HL-60/S4 treated with phorbol 12-myristate 13-acetate at 8.2 ng/mL for 4 days and 3 days (cell line): ENCODE data around the gene CES2.

Experiments
- in situ Hi-C: fragments of 300-500 bp; cut with MboI; formaldehyde crosslinking; loops from 2 replicates; pipeline ENCODE4 v1.15.0; 2022; ENCODE audit warnings: low sequenced_read_pairs

CES2 gene

DNA sequence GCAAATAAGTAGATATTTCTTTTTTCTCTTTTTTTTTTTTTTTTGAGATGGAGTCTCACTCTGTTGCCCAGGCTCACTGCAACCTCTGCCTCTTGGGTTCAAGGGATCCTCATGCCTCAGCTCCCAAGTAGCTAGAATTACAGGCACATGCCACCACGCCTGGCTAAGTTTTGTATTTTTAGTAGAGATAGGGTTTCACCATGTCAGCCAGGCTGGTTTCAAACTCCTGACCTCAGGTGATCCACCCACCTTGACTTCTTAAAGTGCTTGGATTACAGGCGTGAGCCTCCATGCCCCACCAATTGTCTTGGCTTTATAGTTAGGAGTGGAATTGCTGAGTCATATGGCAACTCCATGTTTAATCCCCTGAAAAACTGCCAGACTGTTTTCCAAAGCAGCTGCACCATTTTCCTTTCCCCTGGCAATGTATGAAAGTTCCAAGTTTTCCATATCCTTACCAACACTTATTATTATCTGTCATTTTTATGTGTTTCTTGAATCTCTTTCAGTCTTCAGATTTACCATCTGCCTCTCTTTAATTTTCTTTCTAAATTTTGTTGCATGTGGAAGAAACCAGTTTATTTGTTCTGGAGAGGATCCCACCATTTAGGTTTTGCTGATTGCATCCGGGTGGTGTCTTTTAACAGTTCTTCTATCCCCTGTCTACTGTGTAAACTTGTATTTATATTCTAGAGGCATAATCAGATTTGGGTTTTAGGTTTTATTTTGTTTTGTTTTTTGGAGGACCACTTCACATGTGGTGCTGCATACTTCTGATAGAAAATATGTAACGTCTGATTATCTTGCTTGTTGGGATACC is 15.9 kb downstream of the CES2 start:
- in situ Hi-C loops: loop anchor here (25.0 kb wide), 1 partner anchor 486 kb away; the partner anchor contains the start of gene HSD11B2

DNA sequence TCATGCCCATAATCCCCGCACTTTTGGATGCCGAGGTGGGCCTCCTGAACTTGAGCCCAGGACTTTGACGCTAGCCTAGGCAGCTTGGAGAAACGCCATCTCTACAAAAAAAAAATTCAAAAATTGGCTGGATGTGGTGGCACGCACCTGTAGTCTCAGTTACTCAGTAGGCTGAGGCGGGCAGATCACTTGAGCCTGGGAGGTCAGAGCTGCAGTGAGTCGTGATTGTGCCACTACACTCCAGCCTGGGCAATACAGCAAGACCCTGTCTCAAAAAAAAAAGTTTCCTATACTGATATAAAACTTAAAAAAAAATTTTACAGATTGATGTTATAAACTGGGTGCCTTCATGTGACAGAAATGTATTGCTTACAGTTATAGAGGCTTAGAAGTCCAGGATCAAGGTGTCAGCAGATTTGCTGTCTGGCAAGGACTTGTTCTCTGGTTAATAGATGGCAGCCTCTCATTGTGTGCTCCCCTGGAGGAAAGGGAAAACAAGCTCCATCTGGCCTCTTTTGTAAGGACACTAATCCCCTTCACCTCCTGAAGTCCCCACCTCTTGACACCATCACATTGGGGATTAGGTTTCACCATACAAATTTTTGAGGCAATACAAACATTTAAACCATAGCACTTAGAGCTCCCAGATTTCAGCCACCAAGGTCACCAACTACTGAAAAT is 17.3 kb downstream of the CES2 start:
- in situ Hi-C loops: loop anchor here (25.0 kb wide), 1 partner anchor 485 kb away; the partner anchor contains the start of gene HSD11B2

DNA sequence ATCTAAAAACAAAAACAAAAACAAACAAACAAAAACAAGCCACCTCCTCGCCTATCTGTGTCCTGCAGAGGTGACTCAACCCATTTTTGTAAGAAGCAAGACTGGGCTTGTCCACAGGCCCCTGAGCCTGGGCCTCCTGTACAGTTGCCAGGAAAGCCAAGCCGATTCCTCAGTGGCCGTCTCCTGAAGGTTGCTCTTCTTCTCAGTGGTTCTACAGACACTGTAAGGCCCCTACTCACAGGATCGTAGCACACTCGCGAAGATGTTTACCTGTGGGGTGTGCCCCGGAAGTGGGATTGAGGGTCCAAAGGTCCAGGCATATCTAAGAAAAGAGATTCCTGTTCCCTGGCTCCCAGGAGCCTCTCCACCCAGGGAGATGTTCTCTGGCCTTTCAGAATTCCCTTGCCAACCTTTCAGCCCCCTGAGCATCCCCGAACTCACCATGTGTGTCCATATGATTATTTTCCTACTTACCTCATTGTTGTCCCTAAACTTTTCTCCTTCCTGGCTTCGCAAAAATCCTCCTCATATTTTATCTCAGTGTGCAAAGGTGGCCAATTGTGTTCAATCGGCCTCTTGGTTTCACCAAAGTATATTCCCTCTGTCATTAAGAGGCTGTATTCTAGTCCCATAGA is 18.3 kb downstream of the CES2 start:
- in situ Hi-C loops: loop anchor here (25.0 kb wide), 1 partner anchor 484 kb away; the partner anchor contains the start of gene HSD11B2

DNA sequence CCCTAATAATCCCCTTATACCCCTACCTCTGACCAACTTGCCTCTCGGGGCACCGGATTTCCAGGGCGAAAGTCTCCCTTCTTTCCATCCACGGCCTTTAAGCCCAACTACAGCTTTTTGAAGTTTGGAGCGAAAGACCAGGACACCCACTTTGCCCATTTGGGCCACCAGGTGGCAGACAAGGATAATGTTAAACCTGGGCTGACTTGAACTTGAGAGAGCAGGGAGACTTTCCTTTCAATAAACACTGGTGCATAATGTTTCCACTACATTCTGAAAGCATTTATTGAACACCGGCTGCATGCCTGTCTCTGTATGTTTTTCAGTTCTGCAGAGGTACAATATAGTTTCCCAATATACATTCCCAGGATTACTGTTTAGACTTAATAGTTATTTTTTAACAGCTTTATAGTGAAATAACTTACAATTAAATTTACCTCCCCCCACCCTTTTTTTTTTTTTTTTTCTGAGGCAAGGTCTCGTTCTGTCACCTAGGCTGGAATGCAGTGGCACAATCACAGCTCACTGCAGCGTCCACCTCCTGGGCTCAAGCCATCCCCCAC is 18.9 kb downstream of the CES2 start:
- in situ Hi-C loops: loop anchor here (25.0 kb wide), 1 partner anchor 483 kb away; the partner anchor contains the start of gene HSD11B2

DNA sequence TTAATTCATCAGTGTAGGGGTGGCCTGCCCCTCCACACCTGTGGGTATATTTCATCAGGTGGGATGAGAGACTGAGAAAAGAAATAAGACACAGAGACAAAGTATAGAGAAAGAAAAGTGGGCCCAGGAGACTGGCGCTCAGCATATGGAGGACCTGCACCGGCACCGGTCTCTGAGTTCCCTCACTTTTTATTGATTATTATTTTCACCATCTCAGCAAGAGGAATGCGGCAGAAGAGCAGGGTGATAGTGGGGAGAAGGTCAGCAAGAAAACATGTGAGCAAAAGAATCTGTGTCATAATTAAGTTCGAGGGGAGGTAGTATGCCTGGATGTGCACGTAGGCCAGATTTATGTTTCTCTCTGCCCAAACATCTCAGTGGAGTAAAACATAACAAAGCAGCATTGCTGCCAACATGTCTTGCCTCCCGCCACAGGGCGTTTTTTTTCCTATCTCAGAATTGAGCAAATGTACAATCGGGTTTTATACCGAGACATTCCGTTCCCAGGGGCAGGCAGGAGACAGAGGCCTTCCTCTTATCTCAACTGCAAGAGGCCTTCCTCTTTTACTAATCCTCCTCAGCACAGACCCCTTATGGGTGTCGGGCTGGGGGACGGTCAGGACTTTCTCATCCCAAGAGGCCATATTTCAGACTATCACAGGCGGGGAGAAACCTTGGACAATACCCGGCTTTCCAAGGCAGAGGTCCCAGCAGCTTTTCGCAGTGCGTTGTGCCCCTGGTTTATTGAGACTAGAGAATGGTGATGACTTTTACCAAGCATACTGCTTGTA is 20.2 kb downstream of the CES2 start:
- in situ Hi-C loops: loop anchor here (25.0 kb wide), 1 partner anchor 482 kb away; the partner anchor contains the start of gene HSD11B2

DNA sequence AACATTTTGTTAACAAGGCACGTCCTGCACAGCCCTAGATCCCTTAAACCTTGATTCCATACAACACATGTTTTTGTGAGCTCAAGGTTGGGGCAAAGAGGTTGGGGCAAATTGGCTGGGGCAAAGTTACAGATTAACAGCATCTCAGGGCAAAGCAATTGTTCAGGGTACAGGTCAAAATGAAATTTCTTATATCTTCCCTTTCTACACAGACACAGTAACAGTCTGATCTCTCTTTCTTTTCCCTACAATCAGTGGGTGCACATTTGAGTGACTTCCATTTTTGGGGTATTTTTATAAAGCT is 20.8 kb downstream of the CES2 start:
- in situ Hi-C loops: loop anchor here (25.0 kb wide), 1 partner anchor 481 kb away; the partner anchor contains the start of gene HSD11B2

DNA sequence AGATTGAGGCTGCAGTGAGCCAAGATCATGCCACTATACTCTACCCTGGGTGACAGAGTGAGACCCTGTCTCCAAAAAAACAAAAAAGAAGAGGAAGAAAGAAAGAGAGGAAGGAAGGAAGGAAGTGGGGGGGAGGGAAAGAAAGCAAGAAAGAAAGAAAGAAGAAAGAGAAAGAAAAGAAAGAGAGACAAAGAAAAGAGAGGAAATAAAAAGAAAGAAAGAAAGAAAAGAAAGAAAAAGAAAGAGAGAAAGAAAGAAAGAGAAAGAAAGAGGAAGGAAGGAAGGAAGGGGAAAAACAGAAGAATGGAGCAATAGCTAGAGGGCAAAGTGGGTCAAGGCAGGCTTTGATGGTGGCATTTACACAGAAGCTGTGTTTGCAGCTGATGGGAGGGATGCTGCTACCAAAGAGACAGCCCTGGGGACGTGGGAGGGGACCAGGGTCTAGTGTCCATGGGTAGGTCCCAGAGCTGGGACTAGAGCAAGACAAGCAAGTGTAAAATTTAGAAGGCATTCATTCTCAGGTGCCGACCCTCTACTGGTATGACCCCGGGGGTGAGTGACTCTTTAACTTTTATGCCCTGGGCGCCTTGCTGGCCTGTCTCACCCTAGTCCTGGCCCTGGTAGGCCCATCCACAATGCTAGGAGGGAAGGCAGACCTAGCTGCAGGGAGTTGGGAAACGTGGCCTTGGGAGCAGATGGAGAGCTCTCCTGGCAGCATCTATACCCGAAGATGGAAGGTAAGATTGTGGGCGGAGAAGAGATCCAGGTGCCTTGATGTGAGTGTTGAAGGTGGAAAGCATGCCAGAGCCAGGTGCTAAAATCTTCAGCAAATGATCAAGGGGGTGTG is 23.8 kb downstream of the CES2 start:
- in situ Hi-C loops: loop anchor here (25.0 kb wide), 1 partner anchor 478 kb away; the partner anchor contains the start of gene HSD11B2

DNA sequence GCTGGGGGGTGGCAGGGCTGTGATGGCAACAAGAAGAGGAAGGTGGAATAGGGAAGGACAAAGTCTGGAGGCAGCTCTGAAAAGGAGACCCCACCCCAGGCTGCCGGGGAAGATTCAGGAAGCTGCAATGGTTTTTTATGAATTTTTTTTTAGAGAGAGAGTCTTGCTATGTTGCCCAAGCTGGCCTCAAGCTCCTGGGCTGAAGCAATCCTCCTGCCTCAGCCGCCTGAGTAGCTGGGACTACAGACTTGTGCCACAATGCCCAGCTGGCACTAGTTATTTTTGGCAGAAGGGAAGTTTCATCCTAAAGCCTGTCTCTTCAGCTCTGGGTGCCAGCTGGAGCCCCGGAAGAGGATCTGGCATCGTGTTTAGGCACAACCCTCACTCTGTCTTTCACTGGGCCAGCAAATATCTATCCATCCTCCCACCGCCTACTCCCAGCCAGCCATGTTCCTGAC is 24.4 kb downstream of the CES2 start:
- in situ Hi-C loops: loop anchor here (25.0 kb wide), 1 partner anchor 478 kb away; the partner anchor contains the start of gene HSD11B2

DNA sequence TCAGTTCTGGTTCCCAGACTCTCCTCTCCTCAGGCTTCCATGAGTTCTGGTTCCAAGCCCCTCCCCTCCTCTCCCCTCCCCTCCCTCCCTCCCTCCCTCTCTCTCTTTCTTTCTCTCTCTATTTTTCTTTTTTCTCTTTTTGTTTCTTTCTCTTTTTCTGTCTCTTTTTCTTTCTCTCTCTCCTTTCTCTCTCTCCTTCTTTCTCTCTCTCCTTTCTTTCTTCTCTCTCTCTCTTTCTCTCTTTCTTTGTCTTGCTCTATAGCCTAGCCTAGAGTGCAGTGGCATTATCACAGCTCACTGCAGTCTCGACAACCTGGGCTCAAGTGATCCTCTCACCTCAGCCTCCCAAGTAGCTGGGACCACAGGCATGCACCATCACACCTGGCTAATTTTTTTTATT is 25.0 kb downstream of the CES2 start:
- in situ Hi-C loops: loop anchor here (25.0 kb wide), 1 partner anchor 477 kb away; the partner anchor contains the start of gene HSD11B2

DNA sequence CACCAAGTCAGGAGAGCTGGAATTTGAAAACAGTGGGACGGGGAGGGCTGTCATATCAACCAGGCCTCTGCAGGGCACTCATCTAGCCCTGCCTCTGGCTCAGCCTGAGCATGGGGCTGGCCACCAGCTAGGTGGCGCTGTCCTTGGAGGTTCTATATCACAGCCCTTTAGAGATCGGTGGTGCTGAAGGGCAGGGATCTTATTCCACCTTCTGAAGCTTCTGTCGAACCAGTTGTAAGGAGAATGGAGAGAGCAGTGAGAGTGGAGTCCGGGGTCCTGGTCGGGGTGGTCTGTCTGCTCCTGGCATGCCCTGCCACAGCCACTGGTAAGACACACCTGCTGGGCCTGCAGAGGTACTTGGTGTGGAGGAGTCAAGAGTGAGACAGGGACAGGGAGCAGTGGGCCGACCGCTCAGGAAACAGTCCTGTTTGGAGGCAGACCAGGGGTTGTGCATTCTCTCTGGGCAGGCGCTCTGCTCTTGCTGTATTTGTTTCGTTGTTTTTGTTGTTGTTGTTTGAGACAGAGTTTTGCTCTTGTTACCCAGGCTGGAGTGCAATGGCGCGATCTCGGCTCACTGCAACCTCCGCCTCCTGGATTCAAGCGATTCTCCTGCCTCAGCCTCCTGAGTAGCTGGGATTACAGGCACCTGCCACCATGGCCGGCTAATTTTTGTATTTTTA is 25.9 kb downstream of the CES2 start, which contains the start of gene CES3:
Gene CES3 (plus strand): TSS at position 202 of the 680 bp plus-strand sequence. CDS start 42 bp downstream, at position 244.
- in situ Hi-C loops: loop anchor here (25.0 kb wide), 1 partner anchor 476 kb away; the partner anchor contains the start of gene HSD11B2

DNA sequence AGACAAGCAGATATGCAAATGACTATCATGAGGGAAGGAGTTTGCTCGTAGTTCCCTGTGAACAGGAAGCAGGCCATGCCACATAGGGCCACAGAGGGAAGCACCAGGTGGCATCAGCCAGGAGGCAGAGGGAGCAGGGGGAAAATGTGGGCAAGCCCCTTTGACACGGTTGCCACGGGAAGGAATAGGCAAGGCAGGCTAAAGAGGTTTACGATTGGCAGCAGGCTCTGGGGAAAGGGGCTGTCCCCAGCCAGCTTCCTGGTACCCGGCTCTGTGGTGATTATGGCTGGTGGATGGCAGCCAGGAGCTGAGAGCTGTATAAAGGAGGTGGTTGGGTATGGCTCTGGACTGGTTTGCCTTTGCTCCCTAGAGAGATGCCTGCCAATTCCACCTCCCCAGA is 26.6 kb downstream of the CES2 start:
- in situ Hi-C loops: loop anchor here (25.0 kb wide), 1 partner anchor 475 kb away; the partner anchor contains the start of gene HSD11B2

DNA sequence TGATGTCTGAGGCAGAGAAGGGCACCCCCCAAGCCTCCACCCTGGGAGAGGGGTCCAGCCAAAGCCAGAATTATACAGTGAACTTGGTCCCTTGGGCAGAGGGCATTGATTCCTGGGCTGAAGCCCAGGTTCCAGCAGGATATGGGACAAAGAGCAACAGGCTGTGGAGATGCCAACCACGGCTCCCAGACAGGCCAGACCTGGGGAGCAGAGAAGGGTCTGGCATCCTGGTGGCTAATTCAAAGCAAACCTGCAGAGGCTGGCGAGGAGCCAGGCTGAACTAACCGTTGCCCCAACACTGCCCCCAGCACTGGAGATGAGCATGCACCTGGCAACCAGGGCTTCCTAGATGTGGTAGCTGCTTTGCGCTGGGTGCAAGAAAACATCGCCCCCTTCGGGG is 28.7 kb downstream of the CES2 start:
- in situ Hi-C loops: loop anchor here (25.0 kb wide), 1 partner anchor 473 kb away; the partner anchor contains the start of gene HSD11B2

DNA sequence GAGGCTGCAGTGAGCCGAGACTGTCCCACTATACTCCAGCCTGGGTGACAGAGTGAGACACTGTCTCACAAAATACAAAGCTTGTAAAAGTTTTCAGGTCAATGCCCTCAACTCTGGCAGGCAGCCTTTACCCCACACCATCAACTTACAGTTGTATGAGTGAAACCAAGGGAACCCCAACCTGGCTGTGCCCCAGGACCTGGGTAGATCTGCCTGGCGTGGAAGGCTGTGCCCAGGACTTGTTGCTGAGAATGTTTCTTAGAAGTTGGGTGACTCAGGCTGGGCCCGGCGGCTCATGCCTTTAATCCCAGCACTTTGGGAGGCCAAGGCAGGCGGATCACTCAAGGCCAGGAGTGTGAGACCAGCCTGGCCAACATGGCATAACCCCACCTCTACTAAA is 33.5 kb downstream of the CES2 start:
- in situ Hi-C loops: loop anchor here (25.0 kb wide), 1 partner anchor 468 kb away; the partner anchor contains the start of gene HSD11B2

DNA sequence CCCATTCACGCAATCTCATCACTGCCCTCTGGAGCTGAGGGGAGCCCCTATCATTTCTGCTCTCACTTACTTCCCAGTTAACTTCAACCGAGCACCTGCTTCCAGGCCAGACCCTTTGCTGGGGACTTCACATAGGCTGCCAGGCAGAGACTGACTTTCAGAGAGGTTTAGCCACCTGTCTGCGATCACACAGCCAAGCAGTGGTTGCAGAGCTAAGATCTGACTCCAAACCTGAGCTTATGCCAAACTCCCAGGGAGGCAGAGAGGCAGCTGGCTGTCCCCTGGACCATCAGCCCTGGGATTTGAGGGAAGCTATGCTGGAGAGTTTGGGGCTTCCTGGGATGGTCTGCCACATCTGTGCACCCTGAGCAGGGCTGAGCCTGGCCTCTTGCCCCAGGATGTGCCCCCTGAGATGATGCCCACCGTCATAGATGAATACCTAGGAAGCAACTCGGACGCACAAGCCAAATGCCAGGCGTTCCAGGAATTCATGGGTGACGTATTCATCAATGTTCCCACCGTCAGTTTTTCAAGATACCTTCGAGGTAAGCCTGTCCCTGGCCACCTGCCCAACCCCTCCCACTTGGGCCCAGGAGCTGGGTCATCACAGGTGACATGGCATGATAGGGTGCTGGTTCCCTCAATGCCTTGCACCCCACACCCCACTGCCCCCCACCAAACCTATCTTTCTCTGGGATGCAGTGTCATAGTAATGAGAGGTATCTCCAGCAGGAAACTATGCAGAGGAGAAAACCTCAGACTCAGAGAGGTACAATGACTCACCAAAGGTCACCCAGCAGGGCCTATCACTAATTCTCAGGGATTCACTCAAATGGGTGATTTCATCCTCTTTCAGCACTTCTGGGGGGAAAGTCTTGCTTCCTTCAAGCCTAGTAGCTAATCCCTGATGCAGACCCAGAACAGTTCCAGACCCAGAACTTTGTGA is 35.7 kb downstream of the CES2 start:
- in situ Hi-C loops: loop anchor here (25.0 kb wide), 1 partner anchor 466 kb away; the partner anchor contains the start of gene HSD11B2

DNA sequence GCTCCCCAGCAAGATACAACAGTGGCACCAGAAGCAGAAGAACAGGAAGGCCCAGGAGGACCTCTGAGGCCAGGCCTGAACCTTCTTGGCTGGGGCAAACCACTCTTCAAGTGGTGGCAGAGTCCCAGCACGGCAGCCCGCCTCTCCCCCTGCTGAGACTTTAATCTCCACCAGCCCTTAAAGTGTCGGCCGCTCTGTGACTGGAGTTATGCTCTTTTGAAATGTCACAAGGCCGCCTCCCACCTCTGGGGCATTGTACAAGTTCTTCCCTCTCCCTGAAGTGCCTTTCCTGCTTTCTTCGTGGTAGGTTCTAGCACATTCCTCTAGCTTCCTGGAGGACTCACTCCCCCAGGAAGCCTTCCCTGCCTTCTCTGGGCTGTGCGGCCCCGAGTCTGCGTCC is 37.7 kb downstream of the CES2 start:
- in situ Hi-C loops: loop anchor here (25.0 kb wide), 1 partner anchor 464 kb away; the partner anchor contains the start of gene HSD11B2

DNA sequence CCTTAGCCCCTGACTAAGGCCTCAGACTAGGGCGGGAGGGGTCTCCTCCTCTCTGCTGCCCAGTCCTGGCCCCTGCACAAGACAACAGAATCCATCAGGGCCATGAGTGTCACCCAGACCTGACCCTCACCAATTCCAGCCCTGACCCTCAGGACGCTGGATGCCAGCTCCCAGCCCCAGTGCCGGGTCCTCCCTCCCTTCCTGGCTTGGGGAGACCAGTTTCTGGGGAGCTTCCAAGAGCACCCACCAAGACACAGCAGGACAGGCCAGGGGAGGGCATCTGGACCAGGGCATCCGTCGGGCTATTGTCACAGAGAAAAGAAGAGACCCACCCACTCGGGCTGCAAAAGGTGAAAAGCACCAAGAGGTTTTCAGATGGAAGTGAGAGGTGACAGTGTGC is 38.4 kb downstream of the CES2 start:
- in situ Hi-C loops: loop anchor here (25.0 kb wide), 1 partner anchor 464 kb away; the partner anchor contains the start of gene HSD11B2
